Ovary (tissue), 3 donors: ENCODE measurements around the gene QPCTL.

Source experiments
- CTCF ChIP-seq, 3 donors: fragments of 450-650 bp in 2 of 3; fragments of 200-600 bp in 1 of 3; IDR thresholded peaks; one replicate each; pipeline versions ENCODE4 v1.5.1 to v1.8.0; 2016 to 2022; ENCODE audit warnings: antibody characterized with exemption in 3 of 3, mild to moderate bottlenecking in 1 of 3
- EP300 ChIP-seq: sonication (generic); formaldehyde crosslinking; IDR thresholded peaks from one replicate; pipeline ENCODE4 v1.6.1; 2017; ENCODE audit warnings: antibody characterized with exemption
- POLR2A ChIP-seq: fragments of 450-650 bp; IDR thresholded peaks from one replicate; pipeline ENCODE4 v1.6.1; 2017; ENCODE audit warnings: antibody characterized with exemption, mild to moderate bottlenecking, moderate library complexity
- donor health status: DM: no; HTN: no; CAD: no.

DNA sequence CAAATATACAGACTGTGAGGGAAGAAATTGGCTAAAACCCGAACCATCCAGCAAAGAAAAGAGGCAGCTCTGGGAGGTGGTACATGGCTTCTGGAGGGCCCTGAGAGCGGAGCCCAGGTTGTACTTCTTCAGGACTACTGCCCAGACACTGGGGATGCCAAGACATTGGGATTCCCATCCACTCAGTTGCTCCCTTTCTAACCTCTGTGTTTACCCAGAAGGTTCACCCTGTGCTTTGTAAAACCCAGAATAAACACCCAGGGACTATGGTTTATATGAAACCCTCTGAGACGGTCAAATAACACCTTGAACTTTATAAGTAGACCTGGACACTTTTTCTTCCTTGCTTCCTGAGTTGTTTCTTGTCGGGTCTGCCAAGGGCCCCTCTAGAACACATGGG lies 50.5 kb downstream of the QPCTL start:
- TF ChIP-seq CTCF (IDR thresholded peaks at IDR 0.05) (no peak), POLR2A (no peak), EP300 (no peak)
